GM19238 (cell line): ENCODE measurements around the gene CACNA1C.

Experiments used
- DNase-seq: peaks from one replicate; pipeline ENCODE4 v3.0.0; 2011; ENCODE audit warnings: low spot score; ENCODE audit not compliant: insufficient read length

The CACNA1C gene

GRCh38 chr12:2168808-2169207 is 116.0 kb downstream of the CACNA1C start:
- no peak for DNase-seq

DNA sequence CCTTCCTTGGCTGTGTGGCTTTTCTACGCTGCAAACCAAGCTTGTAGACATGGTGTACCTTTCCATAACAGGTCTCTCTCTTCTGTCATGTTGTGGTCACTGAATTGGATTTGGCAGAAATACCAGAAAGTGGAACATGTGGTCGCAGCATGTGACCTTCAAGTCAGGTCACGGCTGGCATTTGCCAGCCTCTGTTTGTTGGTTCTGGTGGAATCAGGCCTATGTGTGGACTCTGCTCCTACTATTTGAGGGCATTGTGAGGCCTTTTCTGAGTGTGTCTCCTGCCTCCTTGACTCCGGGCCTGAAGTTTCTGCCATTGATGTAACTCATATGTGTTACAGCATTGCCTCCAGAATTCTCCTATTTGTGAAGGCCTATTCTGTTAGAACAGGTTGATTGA is 116.7 kb downstream of the CACNA1C start:
- no peak for DNase-seq

GRCh38 chr12:2169940-2170339 is 117.2 kb downstream of the CACNA1C start:
- DNase-seq: no peak

- no peak for DNase-seq
Measured at GRCh38 chr12:2170376-2170775, 117.6 kb downstream of the CACNA1C start.

- no peak for DNase-seq
Measured at GRCh38 chr12:2171672-2172426, 119.1 kb downstream of the CACNA1C start.

- no peak for DNase-seq
Measured at GRCh38 chr12:2172491-2173214, 119.9 kb downstream of the CACNA1C start.

- DNase-seq: no peak
Measured at GRCh38 chr12:2173971-2174370, 121.2 kb downstream of the CACNA1C start.

DNA sequence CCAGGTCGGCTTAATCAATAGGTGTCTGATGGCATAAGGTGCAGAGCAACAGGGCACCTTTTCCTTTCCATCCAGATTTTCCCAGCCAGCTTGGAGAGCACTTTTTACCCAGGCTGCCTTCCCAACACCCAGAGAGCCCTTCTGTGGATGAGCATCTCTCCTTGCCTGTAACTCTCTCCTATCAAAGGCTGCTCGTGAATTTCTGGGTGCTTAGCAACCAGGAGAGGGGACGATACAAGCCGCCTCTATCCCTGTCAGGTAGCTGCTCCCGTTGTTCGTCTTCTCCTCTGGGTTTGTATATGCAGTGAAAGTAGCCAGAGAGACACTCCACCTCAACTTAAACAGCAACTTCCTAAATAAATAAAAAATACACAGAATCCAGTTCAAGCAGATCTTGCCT is 124.2 kb downstream of the CACNA1C start:
- no peak for DNase-seq

- no peak for DNase-seq
Measured at GRCh38 chr12:2177751-2178150, 125.0 kb downstream of the CACNA1C start.

- no peak for DNase-seq
Measured at GRCh38 chr12:2179058-2179457, 126.3 kb downstream of the CACNA1C start.

DNA sequence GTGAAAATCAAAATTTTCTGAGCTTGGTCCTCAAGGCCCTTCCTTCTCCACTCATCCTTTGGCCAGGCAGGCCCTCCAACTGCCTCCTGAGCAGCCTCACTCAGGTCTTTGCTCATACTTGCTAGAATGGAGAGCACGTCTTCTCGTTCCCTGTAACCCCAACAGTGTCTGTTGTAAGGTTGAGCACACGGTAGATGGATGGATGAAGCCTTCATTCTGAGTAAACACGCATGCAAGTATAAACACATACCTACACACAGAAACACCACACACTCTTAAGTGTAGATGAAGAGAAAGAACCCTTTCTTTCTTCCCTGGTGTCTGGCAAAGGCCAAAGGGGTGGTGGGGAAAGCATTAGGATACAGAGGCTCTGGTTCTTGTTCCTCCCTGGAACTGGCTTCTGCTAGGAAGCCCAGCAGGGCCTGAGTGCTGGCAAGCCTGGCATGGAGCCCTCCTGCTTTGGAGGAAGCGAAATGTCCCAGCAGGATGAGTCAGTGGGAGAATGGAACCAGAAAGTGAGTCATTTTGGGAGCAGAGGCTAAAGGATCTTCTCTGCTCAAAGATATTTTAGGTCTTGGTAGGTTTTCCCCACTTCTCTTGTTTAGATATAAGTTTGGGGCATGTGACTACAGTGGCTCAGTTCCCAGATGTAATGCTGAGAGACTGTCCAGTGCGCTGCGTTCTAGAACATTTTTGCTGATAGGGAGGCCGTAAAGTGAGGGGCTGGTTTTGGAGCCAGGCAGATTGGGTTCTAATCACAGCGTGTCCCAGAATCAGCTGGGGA is 127.4 kb downstream of the CACNA1C start:
- DNase-seq: no peak

GRCh38 chr12:2180737-2181082 is 127.9 kb downstream of the CACNA1C start:
- no peak for DNase-seq

- no peak for DNase-seq
Measured at GRCh38 chr12:2183556-2184541, 131.1 kb downstream of the CACNA1C start.

DNA sequence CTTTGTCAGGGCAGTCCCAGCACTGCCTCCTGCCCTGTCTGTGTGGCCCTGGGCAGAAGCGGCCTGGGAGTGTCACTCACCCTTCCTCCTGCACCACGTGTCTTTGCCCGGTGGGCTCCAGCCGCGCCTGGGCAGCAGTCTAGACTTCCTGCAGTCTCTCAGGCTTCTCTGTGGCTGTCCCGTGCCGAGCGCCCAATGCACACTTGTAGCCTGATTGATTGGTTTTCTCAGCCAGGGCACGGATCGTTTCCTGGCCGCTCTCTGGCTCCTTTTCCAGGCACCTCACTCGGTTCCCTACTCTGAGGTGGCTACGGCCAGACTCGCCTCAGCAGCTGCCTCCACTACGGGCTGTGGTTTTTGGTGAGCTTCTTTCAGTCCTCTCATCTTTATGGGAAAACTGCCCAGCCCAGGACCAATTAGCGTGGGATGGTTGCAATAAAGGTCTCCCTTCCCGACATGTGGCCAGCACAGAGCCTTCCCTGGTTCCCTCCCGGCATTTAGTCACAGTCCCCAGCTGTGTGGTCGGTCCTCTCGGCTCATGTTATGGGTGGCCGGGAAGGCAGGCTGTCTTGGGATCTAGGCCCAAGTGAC is 133.1 kb downstream of the CACNA1C start:
- DNase-seq: no peak

- DNase-seq: no peak
Measured at GRCh38 chr12:2187195-2187945, 134.6 kb downstream of the CACNA1C start.

DNA sequence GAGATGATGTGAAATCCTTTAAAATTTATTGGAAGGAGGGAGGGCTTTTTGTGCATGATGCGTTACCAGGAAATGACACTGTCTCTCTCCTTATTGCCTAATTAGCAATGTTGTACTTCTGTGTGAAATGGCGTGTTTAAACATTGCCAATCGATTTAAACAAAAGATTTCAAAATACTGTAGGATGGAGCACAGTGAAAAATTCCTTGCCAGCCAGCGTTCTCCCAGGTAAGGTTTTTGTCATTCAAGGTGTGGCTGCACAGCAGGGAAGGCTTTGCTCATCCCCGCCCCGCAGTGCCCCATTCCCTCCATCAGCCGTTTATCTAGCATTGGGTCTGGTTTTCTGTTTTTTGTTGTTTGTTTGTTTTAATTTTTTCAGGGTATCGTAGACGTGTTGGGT is 137.3 kb downstream of the CACNA1C start:
- DNase-seq: no peak

DNA sequence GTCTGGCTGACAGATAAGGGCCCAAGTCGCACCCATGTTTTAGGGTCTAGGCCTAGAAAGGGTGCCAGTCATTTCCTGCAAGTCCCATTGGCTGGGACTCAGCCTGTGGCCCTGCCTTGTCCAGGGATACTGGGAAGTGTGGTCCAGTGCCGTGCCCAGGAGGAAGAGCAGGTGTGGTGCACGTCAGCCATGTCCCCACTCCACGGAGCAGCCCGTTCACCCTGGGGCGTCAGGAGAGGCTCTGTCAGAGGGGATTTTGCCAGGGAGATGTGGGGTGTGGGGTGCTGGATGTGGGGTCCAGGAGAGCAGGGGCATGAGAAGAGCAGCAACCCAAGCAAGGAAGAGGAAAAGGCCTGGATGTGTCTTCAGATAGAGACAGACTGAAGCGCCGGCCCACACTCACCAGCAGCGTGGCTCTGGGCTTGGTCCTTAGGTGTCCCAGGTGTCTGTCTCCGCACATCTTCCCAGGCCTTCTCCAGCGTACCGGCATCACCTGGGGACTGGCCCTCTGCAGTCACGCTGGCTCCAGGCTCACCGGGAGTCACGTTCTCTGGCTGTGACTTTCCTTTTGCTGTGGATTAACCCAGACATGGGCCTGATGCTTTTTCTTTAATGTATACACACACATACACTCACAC is 138.2 kb downstream of the CACNA1C start:
- no peak for DNase-seq

DNA sequence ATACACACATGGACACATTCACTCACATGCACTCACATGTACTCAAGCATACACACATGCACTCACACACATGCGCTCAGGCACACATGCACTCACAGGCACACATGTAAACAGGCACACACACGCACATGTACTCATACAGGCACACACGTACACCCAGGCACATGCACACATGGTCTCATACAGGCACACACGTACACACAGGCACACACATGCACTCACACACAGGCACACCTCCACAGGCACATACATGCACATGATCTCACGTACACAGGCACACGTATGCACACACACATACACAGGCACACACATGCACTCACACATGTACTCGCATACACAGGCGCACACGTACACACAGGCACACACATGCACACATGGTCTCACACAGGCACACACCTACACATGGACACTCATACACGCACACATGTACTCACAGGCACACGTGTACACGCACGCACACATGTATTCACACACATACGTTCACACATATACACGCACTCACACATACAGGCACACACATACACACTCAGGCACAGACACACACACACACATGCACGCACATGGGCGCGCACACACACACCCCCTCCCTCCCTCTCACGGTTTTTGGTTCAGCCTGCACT is 138.9 kb downstream of the CACNA1C start:
- DNase-seq: no peak

GRCh38 chr12:2192231-2192630 is 139.4 kb downstream of the CACNA1C start:
- DNase-seq: no peak
